Suprapubic skin (tissue), 4 donors: ENCODE data around the gene BIN1. TPM values are rescaled to one million over a fixed set of nuclear protein-coding genes. Genes with fewer than 3 reads are reported as not detected.

Source experiments
- DNase-seq, 2 donors: peaks; one replicate each; pipeline ENCODE4 v3.0.0-alpha.2; 2019; ENCODE audit warnings: low spot score in 2 of 2
- H3K27ac ChIP-seq: fragments of 200-600 bp; sonication (generic); one replicate; pipeline ENCODE4 v1.5.1; 2019
- H3K27me3 ChIP-seq: fragments of 200-600 bp; sonication (generic); one replicate; pipeline ENCODE4 v1.5.1; 2019
- H3K36me3 ChIP-seq: fragments of 200-600 bp; sonication (generic); one replicate; pipeline ENCODE4 v1.5.1; 2019
- H3K4me1 ChIP-seq: fragments of 200-600 bp; sonication (generic); one replicate; pipeline ENCODE4 v1.5.1; 2019
- H3K4me3 ChIP-seq: fragments of 200-600 bp; sonication (generic); one replicate; pipeline ENCODE4 v1.5.1; 2019; ENCODE audit warnings: mild to moderate bottlenecking
- H3K9me3 ChIP-seq: fragments of 200-600 bp; sonication (generic); one replicate; pipeline ENCODE4 v1.5.1; 2019
- EP300 ChIP-seq: sonication (generic); formaldehyde crosslinking; IDR thresholded peaks from one replicate; pipeline ENCODE4 v1.6.1; 2017; ENCODE audit warnings: antibody characterized with exemption
- POLR2A ChIP-seq, 2 donors: fragments of 450-650 bp; IDR thresholded peaks; one replicate each; pipeline ENCODE4 v1.6.1; 2017; ENCODE audit warnings: antibody characterized with exemption in 2 of 2, mild to moderate bottlenecking in 2 of 2, moderate library complexity in 2 of 2
- POLR2AphosphoS5 ChIP-seq, 3 donors: sonication (generic); formaldehyde crosslinking; IDR thresholded peaks; one replicate each; pipeline ENCODE4 v1.6.1; 2017; ENCODE audit warnings: antibody characterized with exemption in 3 of 3
- WGBS: methylation state at CpG from one replicate; pipeline ENCODE4 v1.1.5; 2018; 5-methylcytosine and 5-hydroxymethylcytosine counted together
- total RNA-seq, 4 donors: library from RNA; depleted of rRNA; stranded (reverse); fragments of >200 nt; gene quantifications; one replicate each; pipeline ENCODE4 v1.1.0, GENCODE V29; 2016
- TF ChIP-seq, protein P1 (sequence below), 2 donors: fragments of 200-600 bp in 1 of 2; fragments of 450-650 bp in 1 of 2; sonication (generic) in 1 of 2; IDR thresholded peaks; one replicate each; pipeline ENCODE4 v1.5.1; 2016 to 2019; ENCODE audit warnings: antibody characterized with exemption in 2 of 2, mild to moderate bottlenecking in 1 of 2, moderate library complexity in 1 of 2

Gene BIN1
- total RNA-seq, 4 donors from 2014 or later: 5.6 to 13.3 (median 8.8) TPM

DNA sequence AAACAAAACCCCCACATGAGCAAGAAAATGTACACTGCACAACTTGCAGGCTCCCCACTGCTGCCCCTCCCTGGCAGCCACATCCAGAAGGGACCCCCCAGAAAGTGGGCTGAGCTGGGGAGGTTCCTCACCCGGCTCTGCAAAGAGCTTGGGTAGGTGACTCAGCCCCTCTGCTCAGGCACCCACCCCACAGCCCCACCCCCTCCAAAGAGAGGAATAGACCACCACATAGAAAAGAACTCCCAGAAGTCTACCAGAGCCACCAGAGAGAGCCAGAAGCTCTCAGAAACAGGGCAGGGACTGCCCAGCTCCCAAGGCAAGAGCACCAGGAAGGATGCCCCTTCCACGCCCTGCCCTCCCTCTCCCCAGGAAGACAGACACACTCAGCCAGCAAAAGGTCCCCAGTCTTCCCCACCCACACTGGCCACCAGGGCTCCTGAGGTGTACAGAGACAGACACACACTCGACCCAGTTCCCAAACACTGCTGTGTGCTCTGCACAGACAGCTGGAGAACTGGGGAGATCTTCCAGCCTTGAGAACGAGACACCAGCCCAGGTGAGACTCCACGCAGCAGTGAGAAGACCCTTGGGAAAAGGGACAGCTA, 28.2 kb downstream of the BIN1 start:
- Histone ChIP-seq H3K36me3 (no peaks in the 10 kb centered on the region), H3K4me3 (no peak overlapping the region), H3K4me1 (peaks cover 44% of the 10 kb centered on the region), H3K9me3 (no peaks in the 10 kb centered on the region), H3K27ac (no peak overlapping the region), H3K27me3 (no peaks in the 10 kb centered on the region)
- TF ChIP-seq, protein P1, sequence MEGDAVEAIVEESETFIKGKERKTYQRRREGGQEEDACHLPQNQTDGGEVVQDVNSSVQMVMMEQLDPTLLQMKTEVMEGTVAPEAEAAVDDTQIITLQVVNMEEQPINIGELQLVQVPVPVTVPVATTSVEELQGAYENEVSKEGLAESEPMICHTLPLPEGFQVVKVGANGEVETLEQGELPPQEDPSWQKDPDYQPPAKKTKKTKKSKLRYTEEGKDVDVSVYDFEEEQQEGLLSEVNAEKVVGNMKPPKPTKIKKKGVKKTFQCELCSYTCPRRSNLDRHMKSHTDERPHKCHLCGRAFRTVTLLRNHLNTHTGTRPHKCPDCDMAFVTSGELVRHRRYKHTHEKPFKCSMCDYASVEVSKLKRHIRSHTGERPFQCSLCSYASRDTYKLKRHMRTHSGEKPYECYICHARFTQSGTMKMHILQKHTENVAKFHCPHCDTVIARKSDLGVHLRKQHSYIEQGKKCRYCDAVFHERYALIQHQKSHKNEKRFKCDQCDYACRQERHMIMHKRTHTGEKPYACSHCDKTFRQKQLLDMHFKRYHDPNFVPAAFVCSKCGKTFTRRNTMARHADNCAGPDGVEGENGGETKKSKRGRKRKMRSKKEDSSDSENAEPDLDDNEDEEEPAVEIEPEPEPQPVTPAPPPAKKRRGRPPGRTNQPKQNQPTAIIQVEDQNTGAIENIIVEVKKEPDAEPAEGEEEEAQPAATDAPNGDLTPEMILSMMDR (IDR thresholded peaks at IDR 0.05): no peak
- TF ChIP-seq POLR2A (IDR thresholded peaks at IDR 0.05) (no peak), EP300 (no peak)
- no peak for DNase-seq
- 80% methylated on average over 1 of the region's 5 CpGs for WGBS

DNA sequence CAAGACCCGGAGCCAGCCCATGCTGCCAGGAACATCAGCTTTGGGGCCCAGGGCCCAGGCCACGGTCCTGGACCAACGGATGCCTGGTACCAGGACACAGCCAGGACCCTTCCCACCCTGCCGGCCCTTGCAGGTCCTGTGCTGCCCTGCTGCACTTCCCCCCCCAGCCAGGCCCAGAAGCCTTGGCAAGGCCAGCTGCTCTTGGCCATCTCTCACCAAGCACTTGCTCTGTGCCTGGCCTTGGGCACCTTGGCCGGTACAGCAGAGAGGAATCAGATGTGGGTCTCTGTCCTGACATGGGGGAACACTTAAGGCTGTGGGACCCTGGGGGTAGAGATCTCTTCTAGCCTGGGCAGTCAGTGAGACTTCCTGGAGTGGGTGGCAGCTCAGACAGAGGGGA, 28.9 kb downstream of the BIN1 start:
- H3K36me3 ChIP-seq: no peaks in the 10 kb centered on the region
- no peaks in the 10 kb centered on the region for H3K9me3 ChIP-seq
- DNase-seq: no peak
- 61% methylated on average over 2 of the region's 5 CpGs for WGBS
- H3K27ac ChIP-seq: no peak overlapping the region
- H3K4me1 ChIP-seq: peaks cover 44% of the 10 kb centered on the region
- H3K4me3 ChIP-seq: no peak overlapping the region
- TF ChIP-seq POLR2A (IDR thresholded peaks at IDR 0.05): no peak
- TF ChIP-seq, protein P1 (IDR thresholded peaks at IDR 0.05): no peak
- TF ChIP-seq POLR2AphosphoS5 (IDR thresholded peaks at IDR 0.05): no peak
- TF ChIP-seq EP300: no peak
- no peaks in the 10 kb centered on the region for H3K27me3 ChIP-seq

DNA sequence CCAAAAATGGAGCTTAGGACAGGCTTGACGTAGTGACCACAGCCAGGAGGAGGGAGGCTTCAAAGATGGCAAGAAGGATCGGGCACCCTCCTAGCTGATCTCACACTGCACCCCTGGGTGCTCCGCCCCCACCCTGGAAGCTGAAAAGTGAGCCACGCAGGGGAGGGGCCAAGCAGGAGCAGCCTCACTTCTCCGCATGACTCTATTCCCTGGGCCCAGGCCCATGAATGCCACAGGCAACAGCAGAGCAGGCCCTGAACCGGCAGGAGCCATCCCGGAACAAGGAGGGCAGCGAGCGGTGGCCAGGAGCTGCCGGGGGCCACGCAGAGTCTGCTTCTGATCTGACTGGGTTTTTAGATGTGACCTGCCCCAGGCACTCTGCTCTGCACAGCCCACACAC, 30.0 kb downstream of the BIN1 start:
- Histone ChIP-seq H3K9me3 (no peaks in the 10 kb centered on the region), H3K36me3 (no peaks in the 10 kb centered on the region), H3K4me1 (peaks cover 36% of the 10 kb centered on the region), H3K27ac (no peak overlapping the region), H3K4me3 (no peak overlapping the region), H3K27me3 (no peaks in the 10 kb centered on the region)
- TF ChIP-seq POLR2A (IDR thresholded peaks at IDR 0.05) (no peak), POLR2AphosphoS5 (IDR thresholded peaks at IDR 0.05) (no peak), EP300 (no peak)
- TF ChIP-seq, protein P1 (IDR thresholded peaks at IDR 0.05): no peak
- WGBS: 67% methylated on average over 3 of the region's 11 CpGs
- no peak for DNase-seq

DNA sequence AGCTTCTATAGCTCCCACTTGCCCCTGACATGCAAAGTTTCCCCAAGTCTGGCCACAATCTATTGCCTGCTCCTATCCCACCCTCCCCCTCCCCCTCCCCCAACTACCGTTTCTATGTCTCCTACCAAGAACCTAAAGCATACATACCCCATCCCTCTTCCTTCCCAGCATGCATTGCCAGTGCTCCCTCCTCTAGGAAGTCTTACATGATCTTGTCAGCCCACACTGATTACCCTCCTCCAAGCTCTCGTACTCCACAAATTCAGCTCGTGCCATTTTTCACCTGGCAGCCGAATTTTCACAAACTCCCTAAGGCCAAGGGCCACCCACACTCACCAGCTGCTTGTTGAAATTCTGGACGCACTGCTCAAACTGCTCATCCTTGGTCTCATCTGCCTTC, 30.7 kb downstream of the BIN1 start:
- Histone ChIP-seq H3K27me3 (no peaks in the 10 kb centered on the region), H3K9me3 (no peaks in the 10 kb centered on the region), H3K36me3 (no peaks in the 10 kb centered on the region), H3K27ac (no peak overlapping the region), H3K4me3 (no peak overlapping the region), H3K4me1 (peaks cover 33% of the 10 kb centered on the region)
- no peak for DNase-seq
- WGBS: 86% methylated on average over 5 of the region's 5 CpGs
- no peak for TF ChIP-seq POLR2AphosphoS5 (IDR thresholded peaks at IDR 0.05)
- TF ChIP-seq, protein P1 (IDR thresholded peaks at IDR 0.05): no peak
- no peak for TF ChIP-seq POLR2A (IDR thresholded peaks at IDR 0.05)
- TF ChIP-seq EP300: no peak

DNA sequence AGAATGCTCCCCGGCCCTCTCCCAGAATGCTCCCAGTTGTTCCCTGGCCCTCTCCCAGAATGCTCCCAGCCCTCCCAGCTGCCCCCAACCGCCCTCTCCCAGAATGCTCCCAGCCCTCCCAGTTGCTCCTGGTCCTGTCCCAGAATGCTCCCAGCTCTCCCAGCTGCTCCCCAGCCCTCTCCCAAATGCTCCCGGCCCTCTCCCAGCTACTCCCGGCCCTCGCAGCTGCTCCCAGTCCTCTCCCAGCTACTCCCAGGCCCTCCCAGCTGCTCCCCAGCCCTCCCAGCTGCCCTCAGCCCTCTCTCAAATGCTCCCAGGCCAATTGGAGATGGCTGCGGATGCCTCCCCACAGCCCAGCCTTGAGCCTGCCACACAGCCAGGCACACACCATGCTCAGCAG, 31.1 kb downstream of the BIN1 start:
- WGBS: 95% methylated on average over 6 of the region's 6 CpGs
- Histone ChIP-seq H3K27me3 (no peaks in the 10 kb centered on the region), H3K36me3 (no peaks in the 10 kb centered on the region), H3K4me3 (no peak overlapping the region), H3K27ac (no peak overlapping the region), H3K4me1 (peaks cover 33% of the 10 kb centered on the region), H3K9me3 (no peaks in the 10 kb centered on the region)
- DNase-seq: no peak
- no peak for TF ChIP-seq POLR2AphosphoS5 (IDR thresholded peaks at IDR 0.05)
- TF ChIP-seq EP300: no peak
- TF ChIP-seq, protein P1 (IDR thresholded peaks at IDR 0.05): no peak
